ENCODE data around the gene PTH2R.
"Not testable (repeated sequence)": the region's sequence is repeated elsewhere in the genome, so short reads cannot be mapped to it uniquely, and the experiment has no call there.

Gene PTH2R

DNA sequence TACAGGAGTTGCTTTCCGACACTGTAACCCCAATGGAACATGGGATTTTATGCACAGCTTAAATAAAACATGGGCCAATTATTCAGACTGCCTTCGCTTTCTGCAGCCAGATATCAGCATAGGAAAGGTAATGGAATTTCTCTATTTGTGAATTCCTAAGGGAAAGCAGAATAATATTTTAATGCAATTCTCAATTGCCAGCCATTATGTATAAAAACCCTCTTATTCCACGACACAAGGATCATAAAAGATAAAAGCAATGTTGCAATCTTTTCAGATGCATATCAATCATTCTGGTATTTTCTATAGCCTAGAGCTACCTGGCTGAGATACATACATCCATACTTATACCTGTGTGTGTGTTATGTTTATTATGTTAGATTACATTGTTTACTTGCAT is 31.2 kb downstream of the PTH2R start:
- TF ChIP-seq ZNF274 (IDR thresholded peaks at IDR 0.05; ENCODE audit: low read depth, low read length), result no peak
- H3K4me3 ChIP-seq (ENCODE audit: low read length), result no peak overlapping the region

DNA sequence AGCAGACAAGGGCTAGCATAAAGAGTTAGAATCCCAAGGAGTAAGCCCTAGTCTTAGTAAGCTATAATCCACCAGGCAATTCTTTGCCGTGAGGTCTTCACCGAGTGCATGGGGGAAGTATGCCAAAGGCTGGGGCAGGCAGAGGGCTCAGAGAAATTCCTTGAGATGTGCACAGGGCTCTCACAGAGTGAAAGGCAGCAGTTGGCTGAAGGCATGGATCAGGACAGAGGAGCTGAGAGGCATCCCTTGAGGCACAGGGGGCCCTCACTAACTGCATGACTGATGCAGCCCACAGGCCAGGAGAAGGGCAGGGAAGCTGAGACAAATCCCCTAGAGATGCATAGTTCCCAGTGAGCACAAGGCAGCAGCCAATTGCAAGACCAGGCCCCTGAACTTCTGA is 34.1 kb downstream of the PTH2R start:
- H3K4me3 ChIP-seq (ENCODE audit: low read length), result no peak overlapping the region
- TF ChIP-seq ZNF274 (IDR thresholded peaks at IDR 0.05; ENCODE audit: low read depth, low read length), result no peak

DNA sequence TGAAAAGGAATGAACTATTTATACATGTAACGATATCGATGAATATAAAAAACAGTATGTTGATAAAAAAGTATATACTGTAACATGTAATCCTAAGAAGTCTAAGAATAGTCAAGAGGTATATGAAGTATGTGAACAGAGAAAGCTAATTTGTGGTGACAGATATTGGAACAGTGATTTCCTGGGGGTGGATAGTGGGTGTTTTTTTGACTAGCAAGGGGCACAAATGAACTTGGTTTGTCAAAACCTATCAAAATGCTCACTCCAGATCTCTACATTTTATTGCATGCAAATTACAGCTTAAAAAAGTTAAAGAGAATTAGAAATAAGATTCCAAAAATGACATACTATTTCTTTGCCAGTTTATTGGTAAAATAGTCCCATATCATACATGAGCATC is 35.4 kb downstream of the PTH2R start:
- no peak for TF ChIP-seq ZNF274 (IDR thresholded peaks at IDR 0.05; ENCODE audit: low read depth, low read length)
- no peak overlapping the region for H3K4me3 ChIP-seq (ENCODE audit: low read length)

DNA sequence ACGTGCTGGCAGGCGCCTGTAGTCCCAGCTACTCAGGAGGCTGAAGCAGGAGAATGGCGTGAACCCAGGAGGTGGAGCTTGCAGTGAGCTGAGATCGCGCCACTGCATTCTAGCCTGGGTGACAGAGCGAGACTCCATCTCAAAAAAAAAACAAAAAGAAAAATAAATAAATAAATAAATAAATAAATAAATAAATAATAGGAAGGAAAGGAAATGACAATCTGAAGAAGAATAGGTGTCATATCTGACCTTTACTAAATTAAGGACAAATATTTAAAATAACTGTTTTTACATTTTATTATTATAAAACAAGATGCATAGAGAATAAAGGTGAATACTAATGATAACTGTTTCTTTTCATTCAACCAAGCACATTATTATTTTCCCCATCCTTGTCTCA is 40.9 kb downstream of the PTH2R start:
- not testable (repeated sequence) for H3K4me3 ChIP-seq (ENCODE audit: low read length)

DNA sequence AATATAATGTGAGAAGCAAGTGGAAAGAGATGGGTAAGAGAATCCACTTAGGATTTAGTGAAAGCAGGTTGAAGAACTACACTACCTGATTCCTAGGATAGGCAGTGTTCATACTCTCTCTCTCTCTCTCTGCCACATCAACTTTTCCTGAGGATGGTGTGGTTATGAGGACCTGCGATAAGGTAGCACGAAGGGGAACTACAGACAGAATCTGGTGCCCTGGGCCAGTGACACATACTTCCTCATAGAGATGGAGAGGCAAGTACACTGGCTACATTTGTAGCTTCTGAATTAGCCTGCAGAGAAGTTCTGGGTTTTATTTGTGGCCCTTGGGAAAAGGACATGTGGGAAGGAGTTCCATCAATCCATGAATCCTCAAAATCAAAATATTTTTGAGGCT is 44.5 kb downstream of the PTH2R start:
- TF ChIP-seq ZNF274 (IDR thresholded peaks at IDR 0.05; ENCODE audit: low read depth, low read length), result no peak

DNA sequence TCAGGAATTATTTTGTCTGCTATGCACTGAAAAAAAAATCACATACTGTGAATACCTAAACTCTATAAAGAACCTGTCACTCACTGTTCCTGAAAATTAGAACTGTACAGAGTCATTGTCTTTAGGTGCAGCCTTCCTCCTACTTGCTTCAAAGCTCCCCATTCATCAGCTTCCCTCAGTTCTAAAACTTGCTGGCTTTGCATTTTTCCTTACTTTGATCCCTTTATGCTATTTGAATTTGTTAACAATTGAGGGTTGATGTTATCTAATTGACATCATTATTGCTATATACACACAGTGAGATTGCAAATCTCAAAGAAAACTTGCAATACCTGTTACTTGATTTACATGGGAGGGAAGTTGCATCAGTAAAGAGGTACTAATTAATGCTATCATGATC is 48.3 kb downstream of the PTH2R start:
- no peak for TF ChIP-seq ZNF274 (IDR thresholded peaks at IDR 0.05; ENCODE audit: low read depth, low read length)
- H3K4me3 ChIP-seq (ENCODE audit: low read length), result no peak overlapping the region

More for the DNA sequence above, 44.5 kb downstream of the PTH2R start:
- H3K4me3 ChIP-seq (ENCODE audit: low read length), result no peak overlapping the region

DNA sequence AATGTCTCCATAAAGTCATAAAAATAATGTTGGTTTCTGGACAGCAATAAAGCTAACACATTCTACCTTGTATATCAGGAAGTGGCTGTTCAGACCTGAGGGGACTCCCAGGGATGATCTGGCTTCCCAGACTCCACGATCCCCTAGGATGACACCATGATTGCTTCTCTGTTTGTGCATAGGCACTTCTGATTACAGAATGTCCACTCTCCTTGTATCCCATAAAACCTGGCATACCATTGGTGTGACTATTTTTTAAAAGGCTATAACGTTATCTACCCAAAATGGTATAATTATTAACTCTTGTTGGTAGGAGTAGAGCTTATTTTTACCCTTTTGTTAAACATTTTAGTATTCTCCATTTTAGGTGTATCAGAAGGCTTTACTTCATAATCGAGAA is 57.1 kb downstream of the PTH2R start:
- H3K4me3 ChIP-seq (ENCODE audit: low read length), result no peak overlapping the region
- TF ChIP-seq ZNF274 (IDR thresholded peaks at IDR 0.05; ENCODE audit: low read depth, low read length), result no peak

DNA sequence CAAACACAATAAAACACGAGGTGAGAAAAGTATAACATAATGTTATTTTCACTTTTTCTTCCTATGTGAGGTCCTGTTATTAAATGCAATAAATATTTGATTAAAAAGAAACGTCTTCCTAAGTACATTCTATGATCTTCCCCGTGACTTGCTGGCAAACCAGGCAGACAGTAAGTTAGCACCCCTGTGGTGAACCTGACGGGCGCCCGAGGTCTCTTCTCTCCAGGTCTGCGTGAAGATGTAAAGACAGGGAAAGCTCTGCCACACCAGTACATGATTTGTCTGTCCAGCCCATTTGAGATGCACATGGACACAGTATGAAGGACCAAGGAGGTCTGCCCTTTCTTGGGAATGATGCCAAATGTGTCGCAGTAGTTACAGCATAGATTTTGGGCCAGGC is 57.6 kb downstream of the PTH2R start:
- no peak for TF ChIP-seq ZNF274 (IDR thresholded peaks at IDR 0.05; ENCODE audit: low read depth, low read length)
- H3K4me3 ChIP-seq (ENCODE audit: low read length), result no peak overlapping the region

DNA sequence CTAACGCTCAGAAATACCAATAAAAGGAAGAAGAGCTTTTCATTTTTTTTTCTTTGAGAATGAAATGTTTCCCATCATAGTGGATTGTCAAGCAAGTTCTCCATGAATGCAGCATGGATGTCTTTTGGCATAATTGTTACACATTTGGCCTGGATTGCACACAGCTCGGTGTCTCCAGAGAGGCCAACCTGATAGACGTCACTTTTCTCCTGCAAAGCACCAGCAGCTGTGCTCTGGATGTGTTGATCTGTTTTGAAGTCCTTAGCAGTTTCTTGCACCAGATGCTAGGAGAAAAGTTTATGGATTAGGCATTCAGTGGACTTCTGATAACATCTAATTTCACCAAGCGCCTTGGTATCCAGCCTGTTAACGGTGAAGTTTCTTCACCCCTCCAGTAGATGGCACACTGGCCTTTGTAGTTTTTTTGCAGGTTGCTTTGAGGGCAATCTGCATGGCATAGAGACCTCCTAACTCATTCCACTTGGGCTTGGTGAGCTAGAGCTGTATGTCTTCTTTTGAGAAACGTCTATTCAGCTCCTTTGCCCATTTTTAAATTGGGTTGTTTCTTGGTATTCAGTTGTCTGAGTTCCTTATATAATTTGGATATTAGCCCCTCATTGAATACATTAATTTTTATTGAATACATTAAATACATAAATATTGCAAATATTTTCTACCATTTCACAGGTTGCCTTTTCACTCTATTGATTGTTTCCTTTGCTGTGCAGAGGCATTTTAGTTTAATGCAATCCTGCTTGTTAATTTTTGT is 59.7 kb downstream of the PTH2R start:
- no peak overlapping the region for H3K4me3 ChIP-seq (ENCODE audit: low read length)
- TF ChIP-seq ZNF274 (IDR thresholded peaks at IDR 0.05; ENCODE audit: low read depth, low read length), result no peak

DNA sequence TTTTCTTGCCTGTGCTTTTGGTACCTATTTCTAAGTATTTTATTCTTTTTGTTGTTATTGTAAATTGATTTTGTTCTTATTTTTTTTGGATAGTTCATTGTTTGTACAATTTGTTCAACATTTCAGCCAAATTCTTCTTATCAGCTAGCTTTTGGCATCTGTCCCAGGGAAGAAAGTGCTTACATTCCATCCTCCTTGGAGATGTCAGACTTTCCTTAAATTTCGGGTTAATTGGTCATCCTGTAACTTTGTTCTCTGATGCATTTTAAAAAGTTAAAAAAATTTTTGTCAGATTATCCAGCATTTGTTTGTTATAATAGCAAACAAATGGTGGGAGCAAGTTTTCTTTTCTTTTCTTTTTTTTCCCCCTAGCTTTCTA is 60.3 kb downstream of the PTH2R start:
- no peak overlapping the region for H3K4me3 ChIP-seq (ENCODE audit: low read length)
- no peak for TF ChIP-seq ZNF274 (IDR thresholded peaks at IDR 0.05; ENCODE audit: low read depth, low read length)

DNA sequence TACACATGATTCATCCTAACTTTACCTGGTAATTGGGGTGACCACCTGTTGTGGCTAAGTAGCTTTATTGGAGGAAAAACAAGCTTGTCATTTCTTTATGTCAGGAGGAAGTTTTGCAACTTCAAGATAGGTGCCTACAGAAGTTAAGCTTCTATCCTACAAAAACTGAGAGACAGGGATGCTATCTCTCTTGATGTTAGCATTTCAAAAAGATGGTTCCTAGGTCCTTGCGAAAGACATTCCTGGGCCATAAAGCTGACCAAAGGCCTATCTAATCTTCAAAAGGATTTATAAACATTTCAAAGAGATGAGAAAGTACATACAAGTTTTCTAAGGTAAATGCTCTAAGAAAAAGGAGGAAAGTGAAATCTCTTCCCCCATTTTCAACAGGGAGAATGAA is 61.0 kb downstream of the PTH2R start:
- no peak for TF ChIP-seq ZNF274 (IDR thresholded peaks at IDR 0.05; ENCODE audit: low read depth, low read length)
- H3K4me3 ChIP-seq (ENCODE audit: low read length), result no peak overlapping the region

DNA sequence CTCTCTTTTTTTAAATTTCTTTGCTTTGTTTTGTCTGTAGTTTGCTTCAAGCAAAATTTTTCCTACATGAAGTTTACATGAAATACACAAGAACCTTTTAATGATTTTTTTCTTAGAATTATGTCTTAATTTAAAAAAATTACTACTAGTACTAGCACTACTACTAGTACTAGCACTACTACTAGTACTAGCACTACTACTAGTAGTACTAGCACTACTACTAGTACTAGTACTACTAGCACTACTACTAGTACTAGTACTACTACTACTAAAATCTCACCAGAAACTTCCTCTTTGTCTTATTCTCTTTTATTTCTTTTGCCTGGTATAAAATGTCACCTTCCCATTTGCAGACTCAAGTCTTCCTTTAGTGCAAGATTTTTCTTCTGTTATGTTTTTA is 71.1 kb downstream of the PTH2R start:
- no peak overlapping the region for H3K4me3 ChIP-seq (ENCODE audit: low read length)
- TF ChIP-seq ZNF274 (IDR thresholded peaks at IDR 0.05; ENCODE audit: low read depth, low read length), result no peak

DNA sequence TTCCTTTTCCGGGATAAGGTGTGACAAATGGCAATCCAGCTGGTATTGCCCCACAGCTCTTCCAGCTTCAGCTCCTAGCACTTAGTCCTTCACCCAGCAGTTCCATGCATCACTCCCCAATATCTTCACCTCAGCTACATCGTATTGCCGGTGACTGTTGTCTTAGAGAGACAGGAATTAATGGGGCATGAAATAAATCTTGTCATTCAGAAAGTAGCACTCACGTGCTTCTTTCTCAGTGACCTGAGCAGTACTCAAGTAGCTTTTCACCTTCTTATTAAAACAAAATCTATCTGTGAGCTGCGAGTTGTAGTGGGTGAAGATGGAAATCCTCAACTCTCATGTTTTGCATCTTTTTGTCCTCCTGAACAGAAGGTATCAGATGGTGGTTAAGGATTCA is 72.8 kb downstream of the PTH2R start:
- TF ChIP-seq ZNF274 (IDR thresholded peaks at IDR 0.05; ENCODE audit: low read depth, low read length), result no peak
- no peak overlapping the region for H3K4me3 ChIP-seq (ENCODE audit: low read length)

DNA sequence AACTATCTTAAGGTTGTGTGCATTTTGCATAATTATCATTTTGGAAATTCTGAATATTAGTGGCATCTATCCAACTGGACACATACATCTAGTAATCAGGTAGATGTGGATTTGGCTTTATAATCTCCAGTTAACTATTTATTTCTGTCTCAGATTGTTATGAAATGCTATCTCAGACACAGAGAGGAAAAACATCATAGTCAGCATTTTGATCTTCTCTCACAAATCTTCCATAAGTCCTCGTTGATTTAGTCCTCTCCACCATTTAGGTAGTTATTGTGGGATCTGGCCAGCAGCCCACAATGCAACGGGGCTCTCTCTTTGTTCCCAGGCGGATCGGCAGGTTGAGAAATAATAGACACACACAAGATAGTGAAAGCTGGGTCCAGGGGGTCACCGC is 75.4 kb downstream of the PTH2R start:
- H3K4me3 ChIP-seq (ENCODE audit: low read length), result not testable (repeated sequence)

DNA sequence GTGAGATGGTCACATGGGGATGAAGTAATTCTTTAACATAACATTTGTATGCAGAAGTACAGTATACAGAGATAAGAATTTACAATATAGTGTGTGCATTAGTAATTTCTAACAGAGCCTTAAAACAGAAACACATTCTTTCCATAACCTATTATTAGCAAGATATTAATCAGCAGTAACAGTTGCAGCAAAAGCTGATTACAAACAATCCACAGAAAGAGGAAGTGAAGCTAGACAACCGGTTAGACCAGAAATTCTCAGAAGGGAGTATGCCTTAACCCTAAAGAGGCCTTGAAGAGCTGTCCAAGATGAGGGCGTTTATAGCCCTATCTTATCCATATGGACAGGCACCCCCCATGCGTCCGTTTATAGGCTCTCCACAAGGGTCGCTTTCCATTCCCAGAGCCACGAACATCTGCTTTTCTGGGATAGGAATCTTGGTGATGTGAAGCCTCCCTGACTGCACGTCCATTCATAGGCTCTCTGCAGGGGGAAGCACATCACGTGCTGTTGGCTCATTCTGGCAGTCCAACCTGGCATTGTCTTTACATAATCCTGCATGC is 75.9 kb downstream of the PTH2R start:
- not testable (repeated sequence) for H3K4me3 ChIP-seq (ENCODE audit: low read length)

DNA sequence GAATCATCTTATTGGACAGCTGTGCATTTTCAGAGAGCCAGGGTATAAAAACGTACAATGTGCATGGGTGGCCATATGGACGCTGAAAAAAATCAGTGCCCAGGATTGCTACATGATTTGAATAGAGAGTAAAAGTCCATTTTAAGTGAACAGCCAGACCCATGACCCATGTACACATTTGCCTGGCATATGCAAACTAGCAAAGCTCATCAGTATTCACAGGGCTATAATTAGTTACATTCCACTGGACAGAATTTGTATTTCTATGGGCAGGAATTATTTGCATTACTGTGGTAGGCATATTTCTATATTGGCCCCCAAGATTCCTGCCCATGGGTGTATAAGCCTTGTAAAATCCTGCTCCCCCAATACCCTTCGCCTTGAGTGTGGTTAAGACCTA is 78.8 kb downstream of the PTH2R start:
- TF ChIP-seq ZNF274 (IDR thresholded peaks at IDR 0.05; ENCODE audit: low read depth, low read length), result no peak
- H3K4me3 ChIP-seq (ENCODE audit: low read length), result no peak overlapping the region
